HG03139 (cell line): ENCODE results near the gene ALPP.
"Not testable (repeated sequence)": the region's sequence is repeated elsewhere in the genome, so short reads cannot be mapped to it uniquely, and the experiment has no call there.

ENCODE experiments used
- ATAC-seq: cut with Tn5 transposase; IDR thresholded peaks from one replicate; pipeline ENCODE4 v1.9.1; 2021; ENCODE audit not compliant: unreplicated experiment

ALPP gene

GRCh38 chr2:232419245-232420072, 40.9 kb downstream of the ALPP start:
- ATAC-seq = no peak

- no peak for ATAC-seq
These were observed 41.5 kb downstream of the ALPP start for GRCh38 chr2:232420073-232420454.

GRCh38 chr2:232420463-232421188, 42.1 kb downstream of the ALPP start:
- ATAC-seq = no peak

- ATAC-seq = no peak
These were observed 42.7 kb downstream of the ALPP start for GRCh38 chr2:232421189-232421785.

- ATAC-seq = no peak
These were observed 43.5 kb downstream of the ALPP start for GRCh38 chr2:232422051-232422450.

GRCh38 chr2:232422996-232423395, 44.4 kb downstream of the ALPP start:
- not testable (repeated sequence) for ATAC-seq

- not testable (repeated sequence) for ATAC-seq
These were observed 44.9 kb downstream of the ALPP start for GRCh38 chr2:232423407-232423806.

- ATAC-seq = no peak
These were observed 53.4 kb downstream of the ALPP start for GRCh38 chr2:232431705-232432590.
